ENCODE results near the gene MSRB3.

GRCh38 chr12:65465766-65466547, 187.5 kb downstream of the MSRB3 start:
- TF ChIP-seq CTCF (IDR thresholded peaks at IDR 0.05; ENCODE audit: poor library complexity) (no peak), EZH2phosphoT487 (IDR thresholded peaks at IDR 0.05; ENCODE audit: low read depth, severe bottlenecking, unreplicated experiment) (no peak), EZH2 (IDR thresholded peaks at IDR 0.05; ENCODE audit: borderline replicate concordance) (no peak)

All from hepatocyte (in vitro differentiated cells).